Suprapubic skin (tissue), 3 donors: ENCODE measurements around the gene CCDC40.

Experiments used
- CTCF ChIP-seq, 2 donors: fragments of 200-600 bp in 1 of 2; fragments of 450-650 bp in 1 of 2; sonication (generic) in 1 of 2; IDR thresholded peaks; one replicate each; pipeline ENCODE4 v1.5.1; 2016 to 2019; ENCODE audit warnings: antibody characterized with exemption in 2 of 2, mild to moderate bottlenecking in 1 of 2, moderate library complexity in 1 of 2
- POLR2AphosphoS5 ChIP-seq, 3 donors: sonication (generic); formaldehyde crosslinking; IDR thresholded peaks; one replicate each; pipeline ENCODE4 v1.6.1; 2017; ENCODE audit warnings: antibody characterized with exemption in 3 of 3

- no peak for TF ChIP-seq CTCF (IDR thresholded peaks at IDR 0.05)
- TF ChIP-seq POLR2AphosphoS5 (IDR thresholded peaks at IDR 0.05), result no peak
Measured at GRCh38 chr17:80095844-80096475, 59.5 kb downstream of the CCDC40 start.
